Measurements from ENCODE around the gene ZNF212.

Gene ZNF212

GRCh38 chr7:149284850-149285585 is 45.6 kb downstream of the ZNF212 start:
- no peak for TF ChIP-seq CTCF (IDR thresholded peaks at IDR 0.05; ENCODE audit: insufficient read depth, low read depth, low read length, missing control alignments)
- DNase-seq (ENCODE audit: low read depth): peak; percentile 94
- H3K4me3 ChIP-seq (ENCODE audit: low read length): peak overlapping the region; percentile 54

- peak overlapping the region; percentile 54 for H3K4me3 ChIP-seq (ENCODE audit: low read length)
- DNase-seq (ENCODE audit: low read depth): peak; percentile 3
- no peak for TF ChIP-seq CTCF (IDR thresholded peaks at IDR 0.05; ENCODE audit: insufficient read depth, low read depth, low read length, missing control alignments)
Measured at GRCh38 chr7:149285603-149286002, 46.2 kb downstream of the ZNF212 start.

- no peak for TF ChIP-seq CTCF (IDR thresholded peaks at IDR 0.05; ENCODE audit: insufficient read depth, low read depth, low read length, missing control alignments)
- peak; percentile 51 for DNase-seq (ENCODE audit: low read depth)
- no peak overlapping the region for H3K4me3 ChIP-seq (ENCODE audit: low read length)
Measured at GRCh38 chr7:149286811-149287400, 47.5 kb downstream of the ZNF212 start.

GRCh38 chr7:149287622-149288021 is 48.2 kb downstream of the ZNF212 start:
- no peak for DNase-seq (ENCODE audit: low read depth)
- no peak overlapping the region for H3K4me3 ChIP-seq (ENCODE audit: low read length)
- no peak for TF ChIP-seq CTCF (IDR thresholded peaks at IDR 0.05; ENCODE audit: insufficient read depth, low read depth, low read length, missing control alignments)

GRCh38 chr7:149289262-149289661 is 49.8 kb downstream of the ZNF212 start:
- no peak for DNase-seq (ENCODE audit: low read depth)
- H3K4me3 ChIP-seq (ENCODE audit: low read length): no peak overlapping the region
- TF ChIP-seq CTCF (IDR thresholded peaks at IDR 0.05; ENCODE audit: insufficient read depth, low read depth, low read length, missing control alignments): no peak

GRCh38 chr7:149289856-149290255 is 50.4 kb downstream of the ZNF212 start:
- no peak for TF ChIP-seq CTCF (IDR thresholded peaks at IDR 0.05; ENCODE audit: insufficient read depth, low read depth, low read length, missing control alignments)
- DNase-seq (ENCODE audit: low read depth): no peak
- H3K4me3 ChIP-seq (ENCODE audit: low read length): no peak overlapping the region
